ENCODE results near the gene APOL1.
"Not testable (repeated sequence)": the region's sequence is repeated elsewhere in the genome, so short reads cannot be mapped to it uniquely, and the experiment has no call there.

The APOL1 gene

DNA sequence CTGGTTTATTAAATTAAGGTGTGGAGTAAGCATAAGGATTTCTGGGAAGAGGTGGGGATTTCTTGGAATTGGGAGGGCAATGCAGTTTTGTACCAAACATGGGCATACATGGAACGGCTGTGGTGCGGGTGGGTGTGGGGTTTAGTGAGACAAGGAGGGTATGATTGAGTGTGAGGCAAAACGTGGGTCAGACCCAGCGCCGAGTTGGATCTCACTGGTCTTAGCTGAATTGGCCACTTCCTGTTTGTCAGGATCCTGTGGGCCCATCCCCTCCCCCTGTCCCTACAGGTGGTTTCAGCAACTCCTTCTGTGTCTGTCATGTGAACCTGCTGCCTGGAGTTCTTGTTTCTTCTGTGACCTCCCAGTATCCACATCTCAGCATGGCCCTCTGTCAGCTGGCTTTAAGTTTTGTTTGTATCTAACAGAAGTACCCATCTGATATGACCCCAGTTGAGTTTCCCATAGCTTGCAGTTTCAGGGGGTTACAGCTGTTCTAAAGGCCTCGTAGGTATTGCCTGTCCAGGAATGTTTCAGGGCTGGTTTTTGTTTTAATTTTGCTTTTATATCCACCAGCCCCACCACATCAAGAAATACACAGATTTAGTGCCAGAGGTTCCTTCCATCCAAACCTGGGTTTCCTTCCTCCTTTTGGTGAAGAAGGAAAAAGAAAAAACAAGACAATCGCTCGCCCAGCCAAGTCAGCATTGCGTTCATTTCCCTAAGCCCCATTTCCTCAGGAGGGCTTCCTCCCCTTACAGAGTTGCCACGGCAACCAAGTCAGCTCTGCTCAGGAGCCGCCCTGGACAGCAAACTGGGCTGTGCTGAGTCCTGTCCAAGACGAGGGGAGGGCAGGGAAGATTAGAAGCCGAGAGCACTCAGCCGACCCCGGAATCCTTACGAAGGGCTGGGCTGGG is 6.0 kb downstream of the APOL1 start:
- Histone ChIP-seq H3K4me2 (ENCODE audit: low read length) (peak overlapping the region; percentile 57), H3K27ac (ENCODE audit: low read depth, low read length, poor library complexity, severe bottlenecking) (peak overlapping the region; percentile 89), H3K9ac (ENCODE audit: low read length) (peak overlapping the region; percentile 44; the same call in 1 of the 2 replicates), H3K9me3 (ENCODE audit: low read length) (no peaks in the 10 kb centered on the region), H3K4me3 (ENCODE audit: low read depth, low read length, poor library complexity, severe bottlenecking) (peak overlapping the region; percentile 31), H2AFZ (ENCODE audit: low read length) (peak overlapping the region; percentile 6; the same call in 1 of the 2 replicates), H4K20me1 (ENCODE audit: insufficient read depth, low read length) (no peaks in the 10 kb centered on the region), H3K36me3 (ENCODE audit: insufficient read depth, low read length) (no peaks in the 10 kb centered on the region), H3K27me3 (ENCODE audit: insufficient read depth, low read length) (no peaks in the 10 kb centered on the region), H3F3A (ENCODE audit: insufficient read depth, low read length) (no peaks in the 10 kb centered on the region), H3K4me1 (ENCODE audit: insufficient read depth, low read length, severe bottlenecking) (peaks cover 41% of the 10 kb centered on the region), H3K9me2 (ENCODE audit: low read depth, low read length) (no peaks in the 10 kb centered on the region), H3K79me2 (ENCODE audit: insufficient read depth, low read length) (no peaks in the 10 kb centered on the region)
- TF ChIP-seq, protein P1, sequence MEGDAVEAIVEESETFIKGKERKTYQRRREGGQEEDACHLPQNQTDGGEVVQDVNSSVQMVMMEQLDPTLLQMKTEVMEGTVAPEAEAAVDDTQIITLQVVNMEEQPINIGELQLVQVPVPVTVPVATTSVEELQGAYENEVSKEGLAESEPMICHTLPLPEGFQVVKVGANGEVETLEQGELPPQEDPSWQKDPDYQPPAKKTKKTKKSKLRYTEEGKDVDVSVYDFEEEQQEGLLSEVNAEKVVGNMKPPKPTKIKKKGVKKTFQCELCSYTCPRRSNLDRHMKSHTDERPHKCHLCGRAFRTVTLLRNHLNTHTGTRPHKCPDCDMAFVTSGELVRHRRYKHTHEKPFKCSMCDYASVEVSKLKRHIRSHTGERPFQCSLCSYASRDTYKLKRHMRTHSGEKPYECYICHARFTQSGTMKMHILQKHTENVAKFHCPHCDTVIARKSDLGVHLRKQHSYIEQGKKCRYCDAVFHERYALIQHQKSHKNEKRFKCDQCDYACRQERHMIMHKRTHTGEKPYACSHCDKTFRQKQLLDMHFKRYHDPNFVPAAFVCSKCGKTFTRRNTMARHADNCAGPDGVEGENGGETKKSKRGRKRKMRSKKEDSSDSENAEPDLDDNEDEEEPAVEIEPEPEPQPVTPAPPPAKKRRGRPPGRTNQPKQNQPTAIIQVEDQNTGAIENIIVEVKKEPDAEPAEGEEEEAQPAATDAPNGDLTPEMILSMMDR (IDR thresholded peaks at IDR 0.05; ENCODE audit: low read length) = no peak
- TF ChIP-seq EZH2 (IDR thresholded peaks at IDR 0.05; ENCODE audit: borderline replicate concordance, low read length) = no peak

DNA sequence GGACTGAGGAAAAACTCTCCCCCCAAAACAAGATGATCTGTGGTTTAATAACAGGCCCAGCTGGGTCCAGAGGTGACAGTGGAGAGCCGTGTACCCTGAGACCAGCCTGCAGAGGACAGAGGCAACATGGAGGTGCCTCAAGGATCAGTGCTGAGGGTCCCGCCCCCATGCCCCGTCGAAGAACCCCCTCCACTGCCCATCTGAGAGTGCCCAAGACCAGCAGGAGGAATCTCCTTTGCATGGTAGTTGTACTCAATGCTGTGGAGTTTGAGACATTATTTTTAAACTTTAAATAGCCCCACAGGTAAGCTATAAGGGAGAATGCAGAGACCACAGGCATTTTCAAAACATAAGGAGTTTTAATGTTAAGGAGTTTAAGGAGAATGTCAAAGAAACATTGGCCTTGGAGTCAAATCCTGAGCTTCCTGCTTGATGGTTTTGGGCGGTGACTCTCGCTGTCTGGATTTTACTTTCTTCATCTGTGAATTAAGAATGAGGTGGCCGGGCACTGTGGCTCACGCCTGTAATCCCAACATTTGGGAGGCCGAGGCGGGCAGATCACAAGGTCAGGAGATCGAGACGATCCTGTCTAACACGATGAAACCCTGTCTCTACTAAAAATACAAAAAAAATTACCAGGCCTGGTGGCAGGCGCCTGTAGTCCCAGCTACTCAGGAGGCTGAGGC is 6.8 kb downstream of the APOL1 start:
- H3K27ac ChIP-seq (ENCODE audit: low read depth, low read length, poor library complexity, severe bottlenecking) = peak overlapping the region; percentile 89
- TF ChIP-seq EZH2 (IDR thresholded peaks at IDR 0.05; ENCODE audit: borderline replicate concordance, low read length) = no peak
- TF ChIP-seq, protein P1 (IDR thresholded peaks at IDR 0.05; ENCODE audit: low read length) = no peak
- H3K9me3 ChIP-seq (ENCODE audit: low read length) = no peaks in the 10 kb centered on the region
- H3K36me3 ChIP-seq (ENCODE audit: insufficient read depth, low read length) = no peaks in the 10 kb centered on the region
- peak overlapping the region; percentile 57; the same call in 1 of the 2 replicates for H3K4me2 ChIP-seq (ENCODE audit: low read length)
- no peaks in the 10 kb centered on the region for H4K20me1 ChIP-seq (ENCODE audit: insufficient read depth, low read length)
- H3K9me2 ChIP-seq (ENCODE audit: low read depth, low read length) = no peaks in the 10 kb centered on the region
- peaks cover 41% of the 10 kb centered on the region for H3K4me1 ChIP-seq (ENCODE audit: insufficient read depth, low read length, severe bottlenecking)
- peak overlapping the region; percentile 43; the same call in 1 of the 2 replicates for H3K9ac ChIP-seq (ENCODE audit: low read length)
- no peaks in the 10 kb centered on the region for H3K27me3 ChIP-seq (ENCODE audit: insufficient read depth, low read length)
- no peaks in the 10 kb centered on the region for H3K79me2 ChIP-seq (ENCODE audit: insufficient read depth, low read length)
- H3K4me3 ChIP-seq (ENCODE audit: low read depth, low read length, poor library complexity, severe bottlenecking) = peak overlapping the region; percentile 31
- H3F3A ChIP-seq (ENCODE audit: insufficient read depth, low read length) = no peaks in the 10 kb centered on the region
- no peak overlapping the region for H2AFZ ChIP-seq (ENCODE audit: low read length)

DNA sequence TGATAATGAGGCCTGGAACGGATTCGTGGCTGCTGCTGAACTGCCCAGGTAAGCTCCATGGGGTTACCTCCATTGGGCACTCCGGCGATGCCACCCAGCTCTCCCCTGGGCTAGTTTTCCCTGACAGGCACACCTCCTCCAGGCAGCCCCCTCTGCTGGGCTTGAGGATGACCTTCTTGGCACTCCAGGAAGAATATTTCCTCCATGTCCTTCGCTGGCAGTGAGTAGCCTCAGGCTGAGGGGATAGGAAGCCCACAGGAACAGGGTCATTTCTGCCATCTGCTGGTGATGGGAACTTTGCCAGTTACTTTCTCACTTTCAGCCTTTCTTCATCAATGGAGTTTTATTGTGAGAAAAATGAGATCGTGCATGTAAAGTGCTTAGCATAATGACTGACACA is 8.7 kb downstream of the APOL1 start:
- not testable (repeated sequence) for H3K9me2 ChIP-seq (ENCODE audit: low read depth, low read length); H3K9me3 ChIP-seq (ENCODE audit: low read length); H2AFZ ChIP-seq (ENCODE audit: low read length); H3F3A ChIP-seq (ENCODE audit: insufficient read depth, low read length); H3K9ac ChIP-seq (ENCODE audit: low read length); H3K79me2 ChIP-seq (ENCODE audit: insufficient read depth, low read length); H3K27me3 ChIP-seq (ENCODE audit: insufficient read depth, low read length); H3K4me2 ChIP-seq (ENCODE audit: low read length); H3K36me3 ChIP-seq (ENCODE audit: insufficient read depth, low read length); H3K4me3 ChIP-seq (ENCODE audit: low read depth, low read length, poor library complexity, severe bottlenecking); H3K27ac ChIP-seq (ENCODE audit: low read depth, low read length, poor library complexity, severe bottlenecking); H4K20me1 ChIP-seq (ENCODE audit: insufficient read depth, low read length)
- TF ChIP-seq, protein P1 (IDR thresholded peaks at IDR 0.05; ENCODE audit: low read length) = peak; percentile 50; the same call in 1 of the 2 replicates
- peaks cover 40% of the 10 kb centered on the region for H3K4me1 ChIP-seq (ENCODE audit: insufficient read depth, low read length, severe bottlenecking)

DNA sequence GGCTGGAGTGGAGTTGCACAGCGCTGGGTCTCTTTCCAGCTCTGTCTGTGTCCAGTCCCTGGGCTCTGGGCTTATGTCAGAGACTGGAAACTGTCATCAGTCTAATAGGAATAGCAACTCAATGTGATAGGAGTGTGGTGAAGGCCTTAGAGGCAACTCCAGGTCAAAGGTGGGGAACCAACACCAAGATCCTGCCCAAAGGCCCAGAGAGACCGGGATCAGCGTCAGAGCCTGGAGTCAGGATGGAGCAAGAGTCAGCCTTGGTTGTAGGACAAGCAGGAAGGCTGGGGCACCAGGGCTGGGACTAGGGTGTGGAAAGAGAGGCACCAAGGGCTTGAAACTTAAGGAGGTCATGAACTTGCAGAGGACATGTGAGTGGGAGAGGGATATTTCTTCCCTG is 9.4 kb downstream of the APOL1 start:
- not testable (repeated sequence) for H3K36me3 ChIP-seq (ENCODE audit: insufficient read depth, low read length); H3K79me2 ChIP-seq (ENCODE audit: insufficient read depth, low read length)

DNA sequence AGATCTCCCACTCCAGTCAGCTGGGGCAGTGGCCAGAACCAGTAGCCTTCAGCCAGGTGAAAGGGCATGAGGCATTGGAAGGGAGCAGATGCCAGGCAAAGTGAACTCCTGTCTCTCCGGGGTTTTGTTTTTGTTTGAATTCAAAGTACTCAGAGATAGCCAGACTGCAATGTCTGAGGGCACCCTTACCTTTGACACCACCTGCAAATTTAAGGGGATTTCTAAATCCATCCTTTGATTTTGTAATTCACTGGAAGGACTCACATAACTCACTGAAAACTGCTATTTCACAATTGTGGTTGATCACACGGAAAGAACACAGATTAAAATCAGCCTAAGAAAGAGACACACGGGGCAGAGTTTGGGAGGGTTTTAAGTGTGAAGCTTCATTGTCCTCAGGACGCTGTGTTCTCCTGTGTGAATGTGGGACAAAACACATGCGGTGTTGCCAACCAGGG is 10.3 kb downstream of the APOL1 start:
- not testable (repeated sequence) for H3K79me2 ChIP-seq (ENCODE audit: insufficient read depth, low read length); H3K27me3 ChIP-seq (ENCODE audit: insufficient read depth, low read length); H3K36me3 ChIP-seq (ENCODE audit: insufficient read depth, low read length); H3K27ac ChIP-seq (ENCODE audit: low read depth, low read length, poor library complexity, severe bottlenecking); H3K4me3 ChIP-seq (ENCODE audit: low read depth, low read length, poor library complexity, severe bottlenecking); H3F3A ChIP-seq (ENCODE audit: insufficient read depth, low read length); H3K9ac ChIP-seq (ENCODE audit: low read length); H2AFZ ChIP-seq (ENCODE audit: low read length); H3K9me3 ChIP-seq (ENCODE audit: low read length); H4K20me1 ChIP-seq (ENCODE audit: insufficient read depth, low read length); H3K9me2 ChIP-seq (ENCODE audit: low read depth, low read length); H3K4me2 ChIP-seq (ENCODE audit: low read length)
- H3K4me1 ChIP-seq (ENCODE audit: insufficient read depth, low read length, severe bottlenecking) = peaks cover 24% of the 10 kb centered on the region

More for the DNA sequence above, 9.4 kb downstream of the APOL1 start:
- not testable (repeated sequence) for H3K9me2 ChIP-seq (ENCODE audit: low read depth, low read length); H3K4me2 ChIP-seq (ENCODE audit: low read length); H4K20me1 ChIP-seq (ENCODE audit: insufficient read depth, low read length); H3K4me3 ChIP-seq (ENCODE audit: low read depth, low read length, poor library complexity, severe bottlenecking); H3F3A ChIP-seq (ENCODE audit: insufficient read depth, low read length); H3K27ac ChIP-seq (ENCODE audit: low read depth, low read length, poor library complexity, severe bottlenecking); H2AFZ ChIP-seq (ENCODE audit: low read length); H3K27me3 ChIP-seq (ENCODE audit: insufficient read depth, low read length); H3K9ac ChIP-seq (ENCODE audit: low read length); H3K9me3 ChIP-seq (ENCODE audit: low read length)
- peaks cover 33% of the 10 kb centered on the region for H3K4me1 ChIP-seq (ENCODE audit: insufficient read depth, low read length, severe bottlenecking)
